GM12878 (cell line): ENCODE measurements around the gene EPB42. TPM values are rescaled to one million over a fixed set of nuclear protein-coding genes. Genes with fewer than 3 reads are reported as not detected.

Experiments used
- ATAC-seq: fragments of 200-7000 bp; cut with Tn5 transposase; 3 replicates; pipeline ENCODE4 v1.9.1; 2020; ENCODE audit warnings: mild to moderate bottlenecking, moderate library complexity
- BruUV-seq: library from RNA; stranded (reverse); fragments of 400-500 nt; replicated peaks from 2 replicates; lab custom pipeline; 2021; lab: Mats Ljungman, UMichigan
- CTCF ChIA-PET: fragments of 300-600 bp; sonication (Branson Sonifier 250); formaldehyde crosslinking; extraction: SDS; loops from one replicate; lab custom pipeline; 2021; ENCODE audit warnings: inconsistent platforms; lab: Yijun Ruan, JAX
- POLR2A ChIA-PET: fragments of 350-600 bp; formaldehyde crosslinking; extraction: SDS; loops from one replicate; lab custom pipeline; 2021; ENCODE audit warnings: inconsistent platforms; lab: Charles Lee
- RAD21 ChIA-PET: fragments of 300-600 bp; sonication (Branson Sonifier 250); formaldehyde crosslinking; loops from one replicate; lab custom pipeline; 2023; ENCODE audit warnings: antibody characterized with exemption; ENCODE audit not compliant: unreplicated experiment; lab: Charles Lee
- SMC1A ChIA-PET: fragments of 300-600 bp; sonication (Branson Sonifier 250); formaldehyde crosslinking; loops from one replicate; lab custom pipeline; 2023; ENCODE audit not compliant: unreplicated experiment, uncharacterized antibody; lab: Charles Lee
- DNase-seq: peaks from one replicate; pipeline ENCODE4 v3.0.0-alpha.2; 2011; ENCODE audit warnings: low read depth, low spot score
- FAIRE-seq: peaks from 3 replicates; lab custom pipeline; 2011; peaks lifted over from hg19 to GRCh38; lab: Jason Lieb, UNC
- H2AFZ ChIP-seq: 2 replicates; pipeline ENCODE4 v1.6.0; 2011; ENCODE audit warnings: low read depth, low read length, control low read depth; ENCODE audit not compliant: control insufficient read depth
- H3K27ac ChIP-seq: 2 replicates; pipeline ENCODE4 v1.5.1; 2011; ENCODE audit warnings: control low read depth; ENCODE audit not compliant: control insufficient read depth, insufficient read depth
- H3K27me3 ChIP-seq, 2 experiments: replicated peaks in 1 of 2; 2 replicates each; pipeline versions ENCODE4 v1.6.0 to v1.6.1; 2011; ENCODE audit warnings: low read length in 1 of 2; ENCODE audit not compliant: control insufficient read depth in 2 of 2, insufficient read depth in 2 of 2
- H3K36me3 ChIP-seq, 2 experiments: 2 replicates each; pipeline ENCODE4 v1.5.1; 2011; ENCODE audit warnings: low read length in 1 of 2; ENCODE audit not compliant: control insufficient read depth in 2 of 2, insufficient read depth in 2 of 2
- H3K4me1 ChIP-seq: 2 replicates; pipeline ENCODE4 v1.6.1; 2011; ENCODE audit warnings: mild to moderate bottlenecking, low read length, moderate library complexity, mixed read lengths; ENCODE audit not compliant: control insufficient read depth, insufficient read depth
- H3K4me2 ChIP-seq: 2 replicates; pipeline ENCODE4 v1.6.0; 2011; ENCODE audit warnings: control low read depth; ENCODE audit not compliant: control insufficient read depth, insufficient read depth
- H3K4me3 ChIP-seq: fragments of 200-600 bp; sonication (generic); 2 replicates; pipeline ENCODE4 v1.5.1; 2016
- H3K79me2 ChIP-seq: 2 replicates; pipeline ENCODE4 v1.6.0; 2011; ENCODE audit warnings: low read length; ENCODE audit not compliant: control insufficient read depth, insufficient read depth
- H3K9ac ChIP-seq: 2 replicates; pipeline ENCODE4 v1.8.0; 2011; ENCODE audit warnings: low read length, control low read depth, mixed read lengths; ENCODE audit not compliant: control insufficient read depth, insufficient read depth
- H3K9me3 ChIP-seq: replicated peaks from 3 replicates; pipeline ENCODE4 v1.5.1; 2011; ENCODE audit warnings: mild to moderate bottlenecking, low read length; ENCODE audit not compliant: control insufficient read depth, insufficient read depth
- H4K20me1 ChIP-seq: 2 replicates; pipeline ENCODE4 v1.6.0; 2011; ENCODE audit not compliant: control insufficient read depth, insufficient read depth
- DPF2 ChIP-seq: fragments of 450-650 bp; IDR thresholded peaks from 2 replicates; pipeline ENCODE4 v1.6.1; 2017; ENCODE audit warnings: mild to moderate bottlenecking
- IKZF2 ChIP-seq, 2 experiments: fragments of 450-650 bp; IDR thresholded peaks; 2 replicates each; pipeline ENCODE4 v1.6.1; 2017; ENCODE audit warnings: mild to moderate bottlenecking in 2 of 2, moderate library complexity in 2 of 2
- IRF4 ChIP-seq: IDR thresholded peaks from 2 replicates; pipeline ENCODE4 v1.6.1; 2011; ENCODE audit warnings: low read depth, low read length
- JUNB ChIP-seq: IDR thresholded peaks from 2 replicates; pipeline ENCODE4 v1.6.1; 2016; ENCODE audit warnings: antibody characterized with exemption, mild to moderate bottlenecking
- NFYA ChIP-seq: IDR thresholded peaks from 2 replicates; pipeline ENCODE4 v1.6.1; 2011; ENCODE audit warnings: low read depth, mild to moderate bottlenecking, low read length, improper control_type of control experiment, borderline replicate concordance
- NR2C2 ChIP-seq: IDR thresholded peaks from 2 replicates; pipeline ENCODE4 v1.6.1; 2011; ENCODE audit warnings: borderline replicate concordance, low read depth; ENCODE audit not compliant: control insufficient read depth, insufficient read length
- PKNOX1 ChIP-seq: fragments of 450-650 bp; IDR thresholded peaks from 2 replicates; pipeline ENCODE4 v1.6.1; 2016; ENCODE audit warnings: mild to moderate bottlenecking
- SIX5 ChIP-seq: IDR thresholded peaks from 2 replicates; pipeline ENCODE4 v1.6.1; 2011; ENCODE audit warnings: mild to moderate bottlenecking, low read depth, low read length, moderate library complexity; ENCODE audit not compliant: severe bottlenecking
- YBX1 ChIP-seq: fragments of 450-650 bp; IDR thresholded peaks from 2 replicates; pipeline ENCODE4 v1.6.1; 2016; ENCODE audit warnings: antibody characterized with exemption
- ZBED1 ChIP-seq: IDR thresholded peaks from 2 replicates; pipeline ENCODE4 v1.6.1; 2016; ENCODE audit warnings: borderline replicate concordance
- ZNF207 ChIP-seq: fragments of 450-650 bp; IDR thresholded peaks from 2 replicates; pipeline ENCODE4 v1.6.1; 2014; ENCODE audit warnings: antibody characterized with exemption, mild to moderate bottlenecking, borderline replicate concordance
- ZNF622 ChIP-seq: fragments of 450-650 bp; IDR thresholded peaks from 2 replicates; pipeline ENCODE4 v1.6.1; 2017; ENCODE audit warnings: mild to moderate bottlenecking, inconsistent platforms
- WGBS: methylation state at CpG from one replicate; pipeline ENCODE4 v1.1.6; 2016; ENCODE audit warnings: low lambda C conversion rate; ENCODE audit not compliant: insufficient replicate concordance, insufficient coverage; ENCODE audit errors: missing lambda C conversion rate; 5-methylcytosine and 5-hydroxymethylcytosine counted together
- in situ Hi-C: fragments of 300-500 bp; cut with MboI; formaldehyde crosslinking; loops from 9 replicates; pipeline ENCODE4 v1.14.3; 2018; ENCODE audit warnings: mixed read lengths
- intact Hi-C: fragments of 100-400 bp; cut with micrococcal nuclease; formaldehyde crosslinking; loops from one replicate; pipeline ENCODE4 v1.14.2; 2022; ENCODE audit not compliant: unreplicated experiment
- polyA plus RNA-seq, 11 experiments: library from polyadenylated mRNA; depleted of rRNA in 4 of 11; unstranded in 6 of 11; stranded (reverse) in 5 of 11; fragments of >200 nt; fragmentation: Nextera tagmentation in 4 of 11; fragmentation: Illumina TruSeq in 1 of 11; extraction: Ambion mirVana in 4 of 11; extraction: Trizol in 1 of 11; gene quantifications; 1 replicate in 1 of 11; 2 replicates in 10 of 11; pipeline versions ENCODE4 v1.2.1 to v1.2.3, GENCODE V29; 2011 to 2016; ENCODE audit warnings: inconsistent platforms in 2 of 11, missing spikeins in 2 of 11, low read depth in 1 of 11
- total RNA-seq, 4 experiments: library from RNA; depleted of rRNA in 3 of 4; stranded (reverse); fragments of >200 nt in 3 of 4; fragmentation: Illumina TruSeq in 1 of 4; extraction: Trizol in 1 of 4; gene quantifications; 2 replicates each; pipeline versions ENCODE4 v1.2.1 to v1.2.3, GENCODE V29; 2013 to 2021
- TF ChIP-seq, protein P1 (sequence below): fragments of 150-350 bp; IDR thresholded peaks from 2 replicates; pipeline ENCODE4 v1.6.1; 2016; ENCODE audit warnings: low read depth, low read length

Gene EPB42
- total and polyA plus RNA-seq, 10 of the 15 experiments (the other 5 are each of a cell fraction or from before 2014, with no cell fraction given): not detected

DNA sequence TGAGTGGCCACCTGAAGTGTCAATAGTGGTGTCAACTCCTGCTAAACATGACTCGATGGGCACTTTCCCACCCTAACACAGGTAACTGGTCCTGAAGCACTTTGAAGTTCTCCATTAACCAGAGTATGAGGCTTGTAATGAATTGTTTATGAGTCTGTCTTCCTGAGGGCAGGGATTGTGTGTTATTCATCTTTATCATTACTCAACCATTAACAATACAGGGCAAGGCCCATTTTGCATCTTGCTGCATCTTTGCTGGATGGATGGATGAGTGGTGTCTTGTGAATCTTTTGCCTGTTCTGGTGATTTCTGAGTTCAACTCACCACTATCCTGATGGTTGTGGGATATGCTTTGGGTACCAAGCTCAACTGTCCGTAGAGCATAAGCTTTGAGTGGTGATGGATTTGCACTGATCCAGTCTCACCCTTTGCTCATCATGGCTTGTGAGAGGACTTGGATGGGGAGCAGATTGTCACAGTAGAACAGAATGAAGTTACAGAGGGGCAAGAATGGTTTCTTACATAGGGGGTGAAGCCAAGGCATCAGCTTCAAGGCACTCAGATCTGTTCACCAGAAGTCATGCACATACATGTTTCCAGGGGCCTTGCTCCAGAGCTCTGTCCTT is 22.3 kb upstream of the EPB42 start:
- 86% methylated on average over 2 of the region's 2 CpGs for WGBS
- no peaks in the 10 kb centered on the region for H3K36me3 ChIP-seq
- SMC1A ChIA-PET: interaction anchor here (1.0 to 2.6 kb wide), 4 partner anchors 8 to 42 kb away, joined by 5 to 18 read pairs (median 6); no protein-coding TSS in a partner anchor
- POLR2A ChIA-PET: no interaction called here
- no peaks in the 10 kb centered on the region for H3K9me3 ChIP-seq
- no peak for TF ChIP-seq ZBED1
- in situ Hi-C loops: no loop called here
- H3K79me2 ChIP-seq: no peaks in the 10 kb centered on the region
- intact Hi-C loops: no loop called here
- no peak overlapping the region for H3K9ac ChIP-seq
- RAD21 ChIA-PET: interaction anchor here (0.5 to 1.3 kb wide), 4 partner anchors 23 to 1055 kb away, joined by 3 to 6 read pairs (median 3); no protein-coding TSS in a partner anchor
- H3K27ac ChIP-seq: no peak overlapping the region
- ATAC-seq: no peak
- peaks cover 20% of the 10 kb centered on the region for H3K4me1 ChIP-seq
- CTCF ChIA-PET: interaction anchor here (1.9 to 4.1 kb wide), 3 partner anchors 11 to 42 kb away, joined by 5 to 24 read pairs (median 7); no protein-coding TSS in a partner anchor
- no TSS peak for BruUV-seq
- no peaks in the 10 kb centered on the region for H4K20me1 ChIP-seq
- DNase-seq: no peak
- no peak overlapping the region for H2AFZ ChIP-seq
- no peak overlapping the region for H3K4me2 ChIP-seq
- FAIRE-seq: no peak
- no peak overlapping the region for H3K4me3 ChIP-seq
- H3K27me3 ChIP-seq: no peaks in the 10 kb centered on the region

GRCh38 chr15:43242616-43243015 is 21.8 kb upstream of the EPB42 start:
- no peak for DNase-seq
- in situ Hi-C loops: no loop called here
- SMC1A ChIA-PET: interaction anchor here (1.0 to 2.6 kb wide), 4 partner anchors 9 to 43 kb away, joined by 5 to 18 read pairs (median 6); no protein-coding TSS in a partner anchor
- Histone ChIP-seq H3K4me1 (peaks cover 17% of the 10 kb centered on the region), H3K79me2 (no peaks in the 10 kb centered on the region), H3K4me3 (no peak overlapping the region), H3K4me2 (no peak overlapping the region), H4K20me1 (no peaks in the 10 kb centered on the region), H3K27me3 (no peaks in the 10 kb centered on the region), H3K9me3 (no peaks in the 10 kb centered on the region), H2AFZ (no peak overlapping the region), H3K27ac (no peak overlapping the region), H3K9ac (no peak overlapping the region), H3K36me3 (no peaks in the 10 kb centered on the region)
- intact Hi-C loops: no loop called here
- RAD21 ChIA-PET: interaction anchor here (1.0 to 1.9 kb wide), 4 partner anchors 17 to 43 kb away, joined by 3 to 8 read pairs (median 4); no protein-coding TSS in a partner anchor
- POLR2A ChIA-PET: interaction anchor here (0.6 kb wide), 1 partner anchor 8 kb away, joined by 3 read pairs; no protein-coding TSS in a partner anchor
- WGBS: 28% methylated on average over 5 of the region's 5 CpGs
- CTCF ChIA-PET: interaction anchor here (0.7 to 4.1 kb wide), 4 partner anchors 17 to 43 kb away, joined by 3 to 24 read pairs (median 6); partner anchors contain the start of gene TGM5
- FAIRE-seq: no peak
- ATAC-seq: no peak
- BruUV-seq: no TSS peak
- TF ChIP-seq NR2C2: no peak
- TF ChIP-seq ZNF207: no peak
- TF ChIP-seq SIX5: no peak
- TF ChIP-seq NFYA: no peak
- no peak for TF ChIP-seq IKZF2 (IDR thresholded peaks at IDR 0.05)
- TF ChIP-seq ZNF622: no peak
- TF ChIP-seq DPF2: no peak
- TF ChIP-seq JUNB: no peak
- TF ChIP-seq, protein P1, sequence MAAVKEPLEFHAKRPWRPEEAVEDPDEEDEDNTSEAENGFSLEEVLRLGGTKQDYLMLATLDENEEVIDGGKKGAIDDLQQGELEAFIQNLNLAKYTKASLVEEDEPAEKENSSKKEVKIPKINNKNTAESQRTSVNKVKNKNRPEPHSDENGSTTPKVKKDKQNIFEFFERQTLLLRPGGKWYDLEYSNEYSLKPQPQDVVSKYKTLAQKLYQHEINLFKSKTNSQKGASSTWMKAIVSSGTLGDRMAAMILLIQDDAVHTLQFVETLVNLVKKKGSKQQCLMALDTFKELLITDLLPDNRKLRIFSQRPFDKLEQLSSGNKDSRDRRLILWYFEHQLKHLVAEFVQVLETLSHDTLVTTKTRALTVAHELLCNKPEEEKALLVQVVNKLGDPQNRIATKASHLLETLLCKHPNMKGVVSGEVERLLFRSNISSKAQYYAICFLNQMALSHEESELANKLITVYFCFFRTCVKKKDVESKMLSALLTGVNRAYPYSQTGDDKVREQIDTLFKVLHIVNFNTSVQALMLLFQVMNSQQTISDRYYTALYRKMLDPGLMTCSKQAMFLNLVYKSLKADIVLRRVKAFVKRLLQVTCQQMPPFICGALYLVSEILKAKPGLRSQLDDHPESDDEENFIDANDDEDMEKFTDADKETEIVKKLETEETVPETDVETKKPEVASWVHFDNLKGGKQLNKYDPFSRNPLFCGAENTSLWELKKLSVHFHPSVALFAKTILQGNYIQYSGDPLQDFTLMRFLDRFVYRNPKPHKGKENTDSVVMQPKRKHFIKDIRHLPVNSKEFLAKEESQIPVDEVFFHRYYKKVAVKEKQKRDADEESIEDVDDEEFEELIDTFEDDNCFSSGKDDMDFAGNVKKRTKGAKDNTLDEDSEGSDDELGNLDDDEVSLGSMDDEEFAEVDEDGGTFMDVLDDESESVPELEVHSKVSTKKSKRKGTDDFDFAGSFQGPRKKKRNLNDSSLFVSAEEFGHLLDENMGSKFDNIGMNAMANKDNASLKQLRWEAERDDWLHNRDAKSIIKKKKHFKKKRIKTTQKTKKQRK: no peak
- no peak for TF ChIP-seq YBX1
- no peak for TF ChIP-seq IRF4
- TF ChIP-seq PKNOX1: no peak
